T-cell (primary cell): Measurements from ENCODE around the gene SHC3. TPM values are rescaled to one million over a fixed set of nuclear protein-coding genes. Genes with fewer than 3 reads are reported as not detected.

Experiments
- ATAC-seq, 4 experiments: fragments of 200-7000 bp in 3 of 4; fragments of 150-1000 bp in 1 of 4; cut with Tn5 transposase; replicated peaks in 1 of 4; 1 replicate in 3 of 4; 2 replicates in 1 of 4; pipeline ENCODE4 v1.10.0; 2021; ENCODE audit warnings: moderate library complexity in 3 of 4, mild to moderate bottlenecking in 2 of 4, moderate number of reproducible peaks in 1 of 4
- CTCF ChIA-PET, 2 donors: fragments of 300-600 bp; sonication (Branson Sonifier 250); formaldehyde crosslinking; loops; one replicate each; lab custom pipeline; 2022; ENCODE audit warnings: antibody characterized with exemption in 2 of 2; lab: Charles Lee
- POLR2A ChIA-PET, 2 donors: fragments of 300-600 bp; sonication (Branson Sonifier 250); formaldehyde crosslinking; loops; one replicate each; lab custom pipeline; 2022; ENCODE audit warnings: antibody characterized with exemption in 2 of 2; lab: Charles Lee
- DNase-seq, 35 experiments: peaks; one replicate each; pipeline versions ENCODE4 v3.0.0 to v3.0.0-alpha.2; 2013 to 2023
- H3K27ac ChIP-seq: one replicate; pipeline ENCODE4 v1.5.1; 2013; ENCODE audit warnings: low read length
- H3K27me3 ChIP-seq, 2 experiments: replicated peaks in 1 of 2; 1 replicate in 1 of 2; 2 replicates in 1 of 2; pipeline versions ENCODE4 v1.6.1 to v1.7.0; 2013; ENCODE audit warnings: low read length in 1 of 2, mixed read lengths in 1 of 2; ENCODE audit not compliant: control insufficient read depth in 2 of 2, insufficient read depth in 2 of 2; ENCODE audit errors: extremely low read depth in 1 of 2
- H3K36me3 ChIP-seq, 2 donors: 1 replicate in 1 of 2; 2 replicates in 1 of 2; pipeline versions ENCODE4 v1.6.1 to v1.7.0; 2013; ENCODE audit warnings: low read length in 1 of 2; ENCODE audit not compliant: control insufficient read depth in 2 of 2, insufficient read depth in 1 of 2; ENCODE audit errors: extremely low read depth in 1 of 2
- H3K4me1 ChIP-seq, 2 experiments: 1 replicate in 1 of 2; 2 replicates in 1 of 2; pipeline versions ENCODE4 v1.6.1 to v1.7.0; 2013; ENCODE audit warnings: low read length in 2 of 2, mixed read lengths in 1 of 2; ENCODE audit not compliant: insufficient read depth in 2 of 2, control insufficient read depth in 1 of 2; ENCODE audit errors: extremely low read depth in 1 of 2
- H3K4me3 ChIP-seq, 2 donors: 1 replicate in 1 of 2; 2 replicates in 1 of 2; pipeline versions ENCODE4 v1.5.1 to v1.7.0; 2013; ENCODE audit warnings: mild to moderate bottlenecking in 2 of 2, low read length in 1 of 2, moderate library complexity in 1 of 2; ENCODE audit not compliant: control insufficient read depth in 1 of 2; ENCODE audit errors: extremely low read depth in 1 of 2
- H3K9me3 ChIP-seq: 2 replicates; pipeline ENCODE4 v1.7.0; 2013
- H3K27ac Mint-ChIP-seq, 2 donors: one replicate each; pipeline ENCODE4 v1.8.0; 2020 to 2021; ENCODE audit warnings: mild to moderate bottlenecking in 2 of 2, mixed read lengths in 2 of 2
- H3K27me3 Mint-ChIP-seq, 2 donors: one replicate each; pipeline ENCODE4 v1.8.0; 2021 to 2022; ENCODE audit warnings: mixed read lengths in 2 of 2
- H3K36me3 Mint-ChIP-seq: one replicate; pipeline ENCODE4 v1.8.0; 2021; ENCODE audit warnings: mixed read lengths
- H3K4me1 Mint-ChIP-seq, 3 donors: one replicate each; pipeline ENCODE4 v1.8.0; 2020 to 2022; ENCODE audit warnings: mixed read lengths in 3 of 3, mild to moderate bottlenecking in 1 of 3
- H3K4me3 Mint-ChIP-seq, 3 donors: one replicate each; pipeline ENCODE4 v1.8.0; 2020 to 2022; ENCODE audit warnings: mild to moderate bottlenecking in 3 of 3, mixed read lengths in 3 of 3, moderate library complexity in 3 of 3
- H3K9me3 Mint-ChIP-seq, 3 donors: one replicate each; pipeline ENCODE4 v1.8.0; 2020 to 2022; ENCODE audit warnings: mixed read lengths in 3 of 3
- WGBS: methylation state at CpG from one replicate; pipeline ENCODE4 v1.1.5; 2013; ENCODE audit warnings: missing lambda C conversion rate; ENCODE audit not compliant: insufficient coverage; 5-methylcytosine and 5-hydroxymethylcytosine counted together
- total RNA-seq, 35 experiments: library from RNA in 6 of 35; stranded (reverse) in 6 of 35; fragments of 120-200 nt in 1 of 35; gene quantifications; one replicate each; pipeline versions ENCODE4 v1.2.1 to v1.2.4 and lab custom pipeline; 2013 to 2026

The SHC3 gene
- total RNA-seq, 5 donors from 2014 or later (not counting 1 experiment from before 2014, with no cell fraction given), result 0.16 to 0.19 (median 0.18) TPM; not detected in 2

GRCh38 chr9:89079391-89079790 lies 99.2 kb downstream of the SHC3 start:
- no peak for ATAC-seq
- DNase-seq, result no peak
- 100% methylated on average over 2 of the region's 2 CpGs for WGBS
- H3K27me3 Mint-ChIP-seq, result peaks cover 36% of the 10 kb centered on the region in 2 donors
- H3K9me3 Mint-ChIP-seq, result peaks cover 0 to 4% (median 0%) of the 10 kb centered on the region in 3 donors
- no peaks in the 10 kb centered on the region for H3K4me1 ChIP-seq
- H3K9me3 ChIP-seq, result no peaks in the 10 kb centered on the region
- no peaks in the 10 kb centered on the region for H3K36me3 Mint-ChIP-seq
- no peak overlapping the region for H3K27ac Mint-ChIP-seq
- CTCF ChIA-PET, result no interaction called here
- no peak overlapping the region for H3K27ac ChIP-seq
- H3K4me1 Mint-ChIP-seq, result no peaks in the 10 kb centered on the region
- no peak overlapping the region for H3K4me3 ChIP-seq
- peaks cover 3 to 30% of the 10 kb centered on the region in 2 experiments for H3K27me3 ChIP-seq
- no peak overlapping the region for H3K4me3 Mint-ChIP-seq
- POLR2A ChIA-PET, result no interaction called here
- H3K36me3 ChIP-seq, result no peaks in the 10 kb centered on the region

- H3K36me3 Mint-ChIP-seq, result no peaks in the 10 kb centered on the region
- DNase-seq, result no peak
Measured at GRCh38 chr9:89078860-89079259, 99.8 kb downstream of the SHC3 start.

DNA sequence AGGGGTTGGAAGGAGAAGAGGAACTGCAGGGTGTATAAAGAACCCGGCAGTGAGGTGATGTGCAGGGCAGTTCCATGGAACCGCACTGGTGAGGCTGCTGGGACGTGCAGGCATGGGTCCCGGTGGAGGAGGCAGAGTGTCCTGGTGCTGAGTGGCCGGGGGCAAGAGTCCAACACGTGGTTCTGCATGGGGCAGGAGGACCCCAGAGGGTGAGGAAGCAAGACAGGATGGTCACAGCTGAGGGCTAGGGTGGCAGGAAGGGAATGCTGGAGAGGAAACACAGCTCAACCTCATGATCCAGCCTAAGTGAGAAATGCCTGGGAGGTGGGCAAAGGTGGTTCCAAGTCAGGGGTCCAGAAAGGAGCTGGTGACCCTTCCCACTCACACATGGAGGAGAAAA lies 100.2 kb downstream of the SHC3 start:
- DNase-seq, result no peak

More at GRCh38 chr9:89078860-89079259, 99.8 kb downstream of the SHC3 start:
- no CpG with 5 or more reads among the region's 6 CpGs for WGBS
- Histone ChIP-seq H3K4me1 (no peaks in the 10 kb centered on the region), H3K27me3 (peaks cover 3 to 32% of the 10 kb centered on the region in 2 experiments), H3K4me3 (no peak overlapping the region), H3K27ac (no peak overlapping the region), H3K36me3 (no peaks in the 10 kb centered on the region), H3K9me3 (no peaks in the 10 kb centered on the region)
- ChIA-PET POLR2A (no interaction called here), CTCF (no interaction called here)
- Mint-ChIP-seq H3K27ac (no peak overlapping the region), H3K4me1 (no peaks in the 10 kb centered on the region), H3K27me3 (peaks cover 34 to 36% of the 10 kb centered on the region in 2 donors), H3K9me3 (peaks cover 0 to 4% (median 0%) of the 10 kb centered on the region in 3 donors), H3K4me3 (no peak overlapping the region)
- no peak for ATAC-seq

DNA sequence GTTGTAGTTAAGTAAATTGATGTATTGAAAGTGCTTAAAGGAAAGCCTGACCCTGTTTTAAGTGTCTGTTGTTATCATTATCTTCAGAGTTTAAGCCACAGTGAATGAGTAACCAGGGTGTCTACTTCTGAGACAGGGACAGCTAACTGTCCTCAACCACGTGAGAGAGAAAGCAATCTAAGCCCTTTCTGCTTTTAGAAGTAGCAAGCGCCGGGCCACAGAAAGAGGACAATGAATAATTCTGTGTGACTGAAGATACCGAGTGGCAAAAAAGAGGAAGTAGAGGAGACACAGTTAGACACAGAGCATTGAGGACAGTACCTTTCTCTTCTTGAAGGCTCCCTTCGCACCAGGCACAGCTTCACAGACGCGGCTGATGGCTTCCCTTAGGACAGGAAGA lies 101.1 kb downstream of the SHC3 start:
- peaks cover 3 to 23% of the 10 kb centered on the region in 2 experiments for H3K27me3 ChIP-seq
- Mint-ChIP-seq H3K27ac (no peak overlapping the region), H3K4me3 (no peak overlapping the region), H3K27me3 (peaks cover 25 to 28% of the 10 kb centered on the region in 2 donors), H3K36me3 (no peaks in the 10 kb centered on the region), H3K9me3 (no peaks in the 10 kb centered on the region), H3K4me1 (no peaks in the 10 kb centered on the region)
- H3K4me3 ChIP-seq, result no peak overlapping the region
- CTCF ChIA-PET, result no interaction called here
- ATAC-seq, result no peak
- no peak overlapping the region for H3K27ac ChIP-seq
- DNase-seq, result no peak
- WGBS, result 17% methylated on average over 6 of the region's 7 CpGs
- no peaks in the 10 kb centered on the region for H3K4me1 ChIP-seq
- POLR2A ChIA-PET, result no interaction called here
- H3K36me3 ChIP-seq, result no peaks in the 10 kb centered on the region
- H3K9me3 ChIP-seq, result no peaks in the 10 kb centered on the region

More for the DNA sequence above, 100.2 kb downstream of the SHC3 start:
- ChIA-PET CTCF (no interaction called here), POLR2A (no interaction called here)
- H3K27ac ChIP-seq, result no peak overlapping the region
- H3K4me1 Mint-ChIP-seq, result no peaks in the 10 kb centered on the region
- no peaks in the 10 kb centered on the region for H3K36me3 ChIP-seq
- H3K9me3 ChIP-seq, result no peaks in the 10 kb centered on the region
- H3K27ac Mint-ChIP-seq, result no peak overlapping the region
- H3K36me3 Mint-ChIP-seq, result no peaks in the 10 kb centered on the region
- H3K4me1 ChIP-seq, result no peaks in the 10 kb centered on the region
- peaks cover 0 to 4% (median 0%) of the 10 kb centered on the region in 3 donors for H3K9me3 Mint-ChIP-seq
- no peak overlapping the region for H3K4me3 Mint-ChIP-seq
- H3K27me3 ChIP-seq, result peaks cover 3 to 30% of the 10 kb centered on the region in 2 experiments
- H3K4me3 ChIP-seq, result no peak overlapping the region
- H3K27me3 Mint-ChIP-seq, result peaks cover 29 to 33% of the 10 kb centered on the region in 2 donors
- ATAC-seq, result no peak
- WGBS, result 74% methylated on average over 6 of the region's 6 CpGs

- no peaks in the 10 kb centered on the region for H3K36me3 ChIP-seq
- Mint-ChIP-seq H3K9me3 (no peaks in the 10 kb centered on the region), H3K36me3 (no peaks in the 10 kb centered on the region), H3K4me3 (no peak overlapping the region), H3K4me1 (no peaks in the 10 kb centered on the region), H3K27ac (no peak overlapping the region), H3K27me3 (peaks cover 18 to 20% of the 10 kb centered on the region in 2 donors)
- ChIA-PET CTCF (no interaction called here), POLR2A (no interaction called here)
- no peak overlapping the region for H3K4me3 ChIP-seq
- H3K9me3 ChIP-seq, result no peaks in the 10 kb centered on the region
- ATAC-seq (no peak), DNase-seq (no peak)
- WGBS, result no CpG with 5 or more reads among the region's 3 CpGs
- H3K27ac ChIP-seq, result no peak overlapping the region
- H3K27me3 ChIP-seq, result peaks cover 3 to 10% of the 10 kb centered on the region in 2 experiments
- no peaks in the 10 kb centered on the region for H3K4me1 ChIP-seq
Measured at GRCh38 chr9:89073397-89073796, 105.2 kb downstream of the SHC3 start.

GRCh38 chr9:89071591-89071990 lies 107.0 kb downstream of the SHC3 start:
- Mint-ChIP-seq H3K4me3 (no peak overlapping the region), H3K36me3 (no peaks in the 10 kb centered on the region), H3K9me3 (no peaks in the 10 kb centered on the region), H3K27me3 (peaks cover 7 to 14% of the 10 kb centered on the region in 2 donors), H3K4me1 (no peaks in the 10 kb centered on the region), H3K27ac (no peak overlapping the region)
- WGBS, result no CpG with 5 or more reads among the region's 4 CpGs
- H3K36me3 ChIP-seq, result no peaks in the 10 kb centered on the region
- DNase-seq (no peak), ATAC-seq (no peak)
- no peaks in the 10 kb centered on the region for H3K9me3 ChIP-seq
- POLR2A ChIA-PET, result no interaction called here
- H3K4me3 ChIP-seq, result no peak overlapping the region
- H3K27ac ChIP-seq, result no peak overlapping the region
- peaks cover 0 to 9% of the 10 kb centered on the region in 2 experiments for H3K27me3 ChIP-seq
- no peaks in the 10 kb centered on the region for H3K4me1 ChIP-seq
- CTCF ChIA-PET, result interaction anchor here in 1 of 2 donors (0.6 kb wide), 1 partner anchor 720 kb away, joined by 6 read pairs; no protein-coding TSS in a partner anchor

- Histone ChIP-seq H3K27me3 (peaks cover 0 to 4% of the 10 kb centered on the region in 2 experiments), H3K36me3 (no peaks in the 10 kb centered on the region), H3K9me3 (no peaks in the 10 kb centered on the region), H3K4me3 (no peak overlapping the region), H3K27ac (no peak overlapping the region), H3K4me1 (no peaks in the 10 kb centered on the region)
- Mint-ChIP-seq H3K27me3 (peaks cover under 1 to 7% of the 10 kb centered on the region in 2 donors), H3K4me3 (no peak overlapping the region), H3K4me1 (no peaks in the 10 kb centered on the region), H3K9me3 (no peaks in the 10 kb centered on the region), H3K36me3 (no peaks in the 10 kb centered on the region), H3K27ac (no peak overlapping the region)
- no peak for DNase-seq
- WGBS, result 83% methylated on average over 3 of the region's 4 CpGs
- ChIA-PET CTCF (no interaction called here), POLR2A (no interaction called here)
- no peak for ATAC-seq
Measured at GRCh38 chr9:89066835-89067234, 111.8 kb downstream of the SHC3 start.
